Mucosa of gallbladder (tissue), 1 donor: ENCODE measurements around the gene CDH2. TPM values are rescaled to one million over a fixed set of nuclear protein-coding genes. Genes with fewer than 3 reads are reported as not detected.

Experiments
- DNase-seq: peaks from one replicate; pipeline ENCODE4 v3.0.0-alpha.2; 2020; ENCODE audit warnings: low spot score
- total RNA-seq: library from RNA; stranded (reverse); gene quantifications from one replicate; pipeline ENCODE4 v1.2.1, GENCODE V29; 2021
- donor health status: DM: no; HTN: no; CAD: no.

The CDH2 gene
- total RNA-seq, 1 donor from 2014 or later: 3.1 TPM

DNA sequence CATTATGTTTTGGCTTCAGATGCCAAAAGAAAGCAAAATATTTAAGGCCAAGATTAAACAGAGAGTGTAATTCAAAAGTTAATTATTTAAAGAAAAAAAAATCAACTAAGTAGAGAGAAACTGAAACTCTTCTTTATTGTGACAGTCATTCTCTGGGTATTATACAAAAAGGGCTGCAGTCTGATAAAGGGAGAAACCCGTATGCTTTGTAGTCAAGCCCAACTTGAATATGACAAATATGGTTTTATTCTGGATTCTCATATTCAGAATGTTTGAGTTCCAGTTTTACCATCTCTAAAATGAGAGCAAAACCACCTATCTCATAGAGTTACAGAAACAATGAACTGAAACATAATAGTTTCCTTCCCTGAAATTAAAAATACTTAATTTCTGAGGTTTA lies 8.2 kb downstream of the CDH2 start:
- no peak for DNase-seq

GRCh38 chr18:28167835-28168349 lies 9.0 kb downstream of the CDH2 start:
- no peak for DNase-seq

DNA sequence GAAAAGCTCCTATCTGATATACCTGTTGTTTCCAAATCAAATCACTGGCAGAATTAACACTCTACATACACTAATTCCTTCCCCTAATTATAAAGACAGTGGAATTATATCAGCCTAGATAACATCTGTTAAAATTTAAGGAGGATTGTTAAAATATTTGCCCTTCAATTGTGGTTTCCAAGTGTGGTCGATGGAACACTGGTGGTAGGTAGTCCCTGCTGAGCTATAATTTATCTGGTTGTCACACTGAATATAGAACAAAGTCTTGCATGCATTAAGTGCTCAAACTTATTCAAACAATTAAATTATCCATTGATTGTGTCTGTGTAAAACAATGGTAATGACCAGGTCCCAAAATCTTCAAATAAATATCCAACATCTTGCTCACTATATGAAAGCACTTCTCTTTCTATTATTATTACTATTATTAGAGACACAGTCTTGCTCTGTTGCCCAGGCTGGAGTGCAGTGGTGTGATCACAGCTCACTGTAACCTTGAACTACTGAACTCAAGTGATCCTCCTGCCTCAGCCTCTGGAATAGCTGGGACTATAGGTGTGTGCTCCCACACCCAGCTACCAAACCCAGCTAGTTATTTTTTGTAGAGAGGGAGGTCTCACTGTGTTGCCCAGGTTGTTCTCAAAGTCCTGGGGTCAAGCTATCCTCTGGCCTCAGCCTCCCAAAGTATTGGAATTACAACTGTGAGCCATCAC lies 12.0 kb downstream of the CDH2 start:
- no peak for DNase-seq

- DNase-seq: no peak
These were observed 13.6 kb downstream of the CDH2 start for GRCh38 chr18:28163201-28163775.

DNA sequence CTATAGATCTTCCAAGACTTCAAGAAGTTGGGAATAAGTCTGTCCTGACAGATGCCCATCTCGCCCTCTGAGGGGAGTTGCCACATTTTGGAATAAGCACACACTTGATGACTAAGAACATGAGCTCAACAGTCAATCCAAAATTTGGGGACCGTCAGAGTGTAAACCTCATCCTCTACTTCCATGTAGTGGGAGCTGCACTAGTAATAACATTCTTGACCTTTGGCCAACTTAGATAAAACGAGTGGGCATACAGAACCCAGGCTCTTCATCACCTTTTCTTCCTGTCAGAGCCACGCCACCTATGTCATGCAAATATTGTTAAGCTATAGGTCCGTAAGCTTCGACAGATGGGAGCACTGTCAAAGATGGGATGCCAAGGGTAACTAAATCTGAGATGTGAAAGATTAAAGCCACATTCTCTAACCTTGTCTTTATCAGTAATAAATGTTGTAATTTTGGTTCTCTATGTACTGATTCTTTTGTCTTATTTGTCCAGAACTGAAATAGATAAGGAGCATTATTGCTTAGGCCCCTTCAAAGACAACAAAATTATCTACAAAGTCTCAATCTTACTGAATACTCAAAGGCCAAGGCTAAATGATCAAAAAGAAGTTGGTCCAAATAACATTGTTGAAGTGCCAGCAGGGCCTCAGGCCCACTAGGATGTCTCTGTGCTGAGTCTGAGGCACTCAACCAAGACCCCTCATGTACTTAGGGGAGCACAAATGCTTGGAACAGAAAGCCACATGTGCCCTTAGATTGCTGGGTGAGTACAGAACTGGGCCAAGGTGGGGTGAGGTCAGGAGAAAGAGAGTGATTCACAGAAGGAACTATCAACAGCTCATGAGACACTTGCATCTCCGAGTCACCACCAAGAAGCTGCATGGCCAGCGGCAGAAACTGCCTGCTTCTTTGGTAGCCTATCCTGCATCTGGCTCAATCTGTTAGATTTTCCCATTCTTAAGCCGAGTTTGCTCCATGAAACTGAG lies 15.0 kb downstream of the CDH2 start:
- no peak for DNase-seq

DNA sequence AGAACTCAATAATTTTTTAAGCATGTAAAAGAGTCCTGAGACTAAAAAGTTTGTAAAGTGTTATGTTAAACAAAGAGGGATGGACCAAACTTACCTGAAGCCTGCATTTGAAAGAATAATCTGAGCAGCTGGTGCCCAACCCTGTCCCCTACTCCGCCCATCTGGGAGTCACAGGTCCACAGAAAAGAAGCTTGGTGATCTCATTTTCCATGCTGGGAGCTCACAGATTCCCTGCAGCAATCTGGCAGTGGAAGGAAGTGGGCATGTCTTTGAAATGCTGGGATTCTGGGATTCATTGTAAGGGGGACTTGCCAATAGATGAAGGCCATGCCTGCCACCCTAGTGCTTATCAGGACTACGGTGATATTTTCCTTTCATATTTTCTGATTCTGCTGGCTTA lies 17.9 kb downstream of the CDH2 start:
- no peak for DNase-seq

DNA sequence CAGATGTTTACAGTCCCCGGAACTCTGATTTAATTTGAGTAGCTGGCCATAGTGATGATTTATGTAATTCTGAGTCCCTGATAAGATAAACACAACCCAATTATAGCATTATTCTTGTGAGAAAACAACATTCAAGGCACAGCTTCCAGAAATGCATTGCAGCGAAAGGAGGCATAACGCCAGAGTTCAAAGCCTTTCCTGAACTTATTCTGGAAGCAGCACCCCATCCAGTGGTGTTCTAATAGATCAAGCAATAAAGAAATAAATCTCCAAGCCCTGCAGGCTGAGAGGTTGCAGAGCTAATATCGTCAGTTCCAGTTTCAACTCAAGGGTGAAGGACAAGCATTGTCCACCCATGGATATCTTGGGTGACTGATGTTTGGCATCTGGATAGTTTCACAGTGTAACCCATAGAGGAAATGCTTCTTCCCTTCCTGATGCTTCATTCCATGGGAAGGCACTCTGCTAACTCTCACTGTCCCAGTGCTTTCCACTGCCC lies 18.8 kb downstream of the CDH2 start:
- no peak for DNase-seq

- no peak for DNase-seq
These were observed 23.4 kb downstream of the CDH2 start for GRCh38 chr18:28153485-28154065.

DNA sequence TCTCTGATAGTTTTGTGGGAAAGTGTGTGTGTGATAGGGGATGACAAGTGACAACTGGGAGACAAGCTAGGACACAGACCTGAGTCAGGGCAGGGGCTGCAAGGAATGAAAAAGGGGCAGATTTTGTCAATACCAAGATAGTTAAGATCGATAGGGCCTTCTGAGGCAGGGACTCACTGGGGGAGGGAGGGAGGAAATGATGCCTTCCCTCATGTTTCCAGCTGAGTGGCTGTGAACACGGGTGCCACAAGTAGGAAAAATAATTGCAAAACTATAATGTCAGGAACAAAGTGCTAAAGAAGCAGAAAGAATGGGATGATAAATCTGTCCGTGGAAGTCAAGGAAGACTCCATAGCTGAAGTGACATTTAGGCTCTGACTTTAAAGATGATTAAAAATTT lies 24.2 kb downstream of the CDH2 start:
- no peak for DNase-seq

- DNase-seq: no peak
These were observed 24.6 kb downstream of the CDH2 start for GRCh38 chr18:28152354-28152753.

DNA sequence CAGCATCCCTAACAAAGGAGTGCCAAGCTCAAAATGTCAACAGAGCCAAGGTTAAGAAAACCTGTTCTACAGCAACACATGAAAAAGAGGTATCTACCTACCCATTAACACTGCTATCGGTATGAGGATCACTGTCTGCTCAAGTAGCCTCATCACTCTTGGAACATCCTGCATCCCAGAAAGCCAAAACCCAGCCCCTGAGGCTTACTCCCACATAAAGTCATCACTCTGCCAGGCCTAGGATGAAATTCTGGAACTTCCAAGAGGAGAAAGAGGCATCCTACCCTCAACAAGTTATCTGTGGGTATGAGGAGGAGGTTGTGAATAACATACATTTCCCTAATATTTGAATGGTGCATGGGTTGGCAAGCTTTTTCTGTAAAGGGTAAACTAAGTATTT lies 25.5 kb downstream of the CDH2 start:
- DNase-seq: no peak

- no peak for DNase-seq
These were observed 26.0 kb downstream of the CDH2 start for GRCh38 chr18:28150925-28151324.

GRCh38 chr18:28149810-28150420 lies 27.0 kb downstream of the CDH2 start:
- no peak for DNase-seq

GRCh38 chr18:28147674-28148171 lies 29.2 kb downstream of the CDH2 start:
- DNase-seq: no peak

DNA sequence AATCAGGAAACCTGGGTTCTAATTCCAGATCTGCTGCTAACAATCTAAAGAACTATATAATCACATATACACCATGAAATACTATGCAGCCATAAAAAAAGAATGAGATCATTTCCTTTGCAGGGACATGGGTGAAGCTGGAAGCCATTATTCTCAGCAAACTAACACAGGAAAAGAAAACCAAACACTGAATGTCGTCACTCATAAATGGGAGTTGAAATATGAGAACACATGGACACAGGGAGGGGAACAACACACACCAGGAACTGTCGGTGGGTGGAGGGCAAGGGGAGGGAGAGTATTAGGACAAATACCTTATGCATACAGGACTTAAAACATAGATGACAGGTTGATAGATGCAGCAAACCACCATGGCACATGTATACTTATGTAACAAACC lies 33.2 kb downstream of the CDH2 start:
- DNase-seq: no peak

DNA sequence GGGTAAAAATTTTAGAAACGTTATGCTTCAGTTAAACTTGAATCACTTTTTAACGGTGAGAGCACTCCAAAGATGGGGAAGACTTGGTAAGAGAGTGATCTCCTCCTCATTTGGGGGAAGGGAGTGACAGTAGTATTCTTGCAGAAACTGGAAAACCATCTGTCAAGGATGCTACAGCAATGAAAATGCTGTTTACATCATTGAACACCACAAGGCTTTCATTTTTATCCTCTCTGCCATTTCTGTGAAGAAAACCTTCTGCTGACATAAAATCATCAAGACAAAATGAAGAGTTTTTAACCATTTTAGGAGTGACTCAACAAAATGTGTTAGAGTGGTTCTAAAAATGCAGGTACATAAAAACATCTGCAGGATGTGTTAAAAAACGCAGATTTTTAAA lies 38.1 kb downstream of the CDH2 start:
- DNase-seq: no peak

GRCh38 chr18:28136071-28136470 lies 40.9 kb downstream of the CDH2 start:
- no peak for DNase-seq

- DNase-seq: no peak
These were observed 42.2 kb downstream of the CDH2 start for GRCh38 chr18:28134774-28135173.

GRCh38 chr18:28132084-28132483 lies 44.8 kb downstream of the CDH2 start:
- DNase-seq: no peak

DNA sequence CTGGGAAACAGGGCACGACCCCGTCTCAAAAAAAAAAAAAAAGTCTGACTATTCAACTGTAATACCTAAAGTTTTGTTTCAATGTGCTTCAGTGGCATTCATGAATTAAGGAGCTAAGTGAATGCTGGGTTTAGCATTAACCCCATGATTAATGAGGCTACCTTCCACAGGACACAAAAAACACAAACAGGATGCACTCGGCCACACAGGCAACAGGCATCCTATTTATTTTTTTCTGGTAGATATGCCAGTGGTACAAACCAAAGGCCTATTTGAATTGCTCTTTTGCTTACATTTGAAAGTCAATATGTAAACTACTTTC lies 48.3 kb downstream of the CDH2 start:
- no peak for DNase-seq
